ENCODE measurements around the gene PCBP3. TPM values are rescaled to one million over a fixed set of nuclear protein-coding genes. Genes with fewer than 3 reads are reported as not detected.

Gene PCBP3
- total RNA-seq, 1 experiment from 2014 or later = 10.9 TPM

- Histone ChIP-seq H3K14ac (ENCODE audit: insufficient read depth, low read length) (no peak overlapping the region), H3K23ac (ENCODE audit: insufficient read length, low read depth, low read length) (no peak overlapping the region), H3K27ac (ENCODE audit: insufficient read length, low read depth, low read length) (no peak overlapping the region)
Measured at GRCh38 chr21:45613881-45614280, 29.6 kb upstream of the PCBP3 start.

More at GRCh38 chr21:45613881-45614280, 29.6 kb upstream of the PCBP3 start:
- peaks cover 22% of the 10 kb centered on the region for H3K27me3 Mint-ChIP-seq (ENCODE audit: low read depth)
- H3K36me3 Mint-ChIP-seq (ENCODE audit: insufficient read depth in 1 of 3, low read depth in 3 of 3) = no peaks in the 10 kb centered on the region
- H4K91ac ChIP-seq (ENCODE audit: insufficient read length, low read depth, low read length) = no peak overlapping the region
- H3K4me2 ChIP-seq (ENCODE audit: insufficient read depth, insufficient read length, low read length) = no peak overlapping the region
- no CpG with 5 or more reads among the region's 9 CpGs for WGBS (ENCODE audit: extremely low coverage, insufficient read length, low lambda C conversion rate)
- H2BK20ac ChIP-seq (ENCODE audit: low read depth, low read length, poor library complexity, severe bottlenecking) = no peak overlapping the region
- H3T11ph ChIP-seq (ENCODE audit: low read length) = no peak overlapping the region
- H2BK120ac ChIP-seq (ENCODE audit: low read depth, low read length, poor library complexity, severe bottlenecking) = no peak overlapping the region
- H4K8ac ChIP-seq (replicated peaks; ENCODE audit: insufficient read length, low read depth, low read length) = no peak overlapping the region
- no peaks in the 10 kb centered on the region; a peak in 1 of 5 replicates for H3K9me3 Mint-ChIP-seq
- no peak overlapping the region for H3K27ac Mint-ChIP-seq
- H3K4ac ChIP-seq (ENCODE audit: low read depth, low read length) = no peak overlapping the region
- DNase-seq = peak; percentile 16
- H3K9ac ChIP-seq (ENCODE audit: extremely low read depth, insufficient read length, low read length) = no peak overlapping the region
- no peaks in the 10 kb centered on the region for H3K4me1 ChIP-seq (ENCODE audit: insufficient read depth, low read length)
- H3K79me2 ChIP-seq (ENCODE audit: insufficient read depth, low read length) = peaks cover 2% of the 10 kb centered on the region; the same call in 1 of the 2 replicates
- H3K23me2 ChIP-seq (ENCODE audit: insufficient read length, low read depth, low read length, poor library complexity, severe bottlenecking) = no peaks in the 10 kb centered on the region
- no peak for TF ChIP-seq CTCF (conservative IDR thresholded peaks at IDR 0.05)
- no peak overlapping the region for H2BK5ac ChIP-seq (ENCODE audit: insufficient read length, low read length)
- H4K5ac ChIP-seq (ENCODE audit: insufficient read length, low read depth, low read length) = no peak overlapping the region
- no peak overlapping the region for H2BK12ac ChIP-seq (ENCODE audit: insufficient read length, low read depth, low read length)
- H3K9me3 ChIP-seq (ENCODE audit: control insufficient read depth, low read depth, low read length) = no peaks in the 10 kb centered on the region
- H3K4me3 Mint-ChIP-seq = no peak overlapping the region
- H2AK5ac ChIP-seq (ENCODE audit: insufficient read length, low read length) = no peak overlapping the region
- H3K79me1 ChIP-seq (ENCODE audit: insufficient read depth, low read depth, low read length, poor library complexity, severe bottlenecking) = no peaks in the 10 kb centered on the region
- H3K4me1 Mint-ChIP-seq = peaks cover 11 to 12% of the 10 kb centered on the region in 2 experiments
- H2BK15ac ChIP-seq (ENCODE audit: low read depth, low read length) = no peak overlapping the region
- H3K56ac ChIP-seq (ENCODE audit: insufficient read length, low read depth, low read length) = no peak overlapping the region
- H4K20me1 ChIP-seq (ENCODE audit: control insufficient read depth, insufficient read depth, insufficient read length) = no peaks in the 10 kb centered on the region
- H2AFZ ChIP-seq (ENCODE audit: low read length) = no peak overlapping the region
- peaks cover 3% of the 10 kb centered on the region; the same call in 1 of the 2 replicates for H3K27me3 ChIP-seq (ENCODE audit: insufficient read depth, low read length)
- no peak overlapping the region for H3K18ac ChIP-seq (ENCODE audit: insufficient read length, low read depth, low read length)
